GM12875 (cell line): ENCODE results near the gene ACAP1.

Experiments used
- H3K4me3 ChIP-seq: one replicate; pipeline ENCODE4 v1.5.1; 2011; ENCODE audit warnings: low read depth, low read length, control low read depth
- CTCF ChIP-seq: IDR thresholded peaks from 2 replicates; pipeline ENCODE4 v1.5.1; 2011; ENCODE audit warnings: low read depth, mild to moderate bottlenecking, control low read depth, inconsistent platforms, low read length, moderate library complexity, borderline replicate concordance; ENCODE audit not compliant: insufficient read depth

ACAP1 gene

GRCh38 chr17:7313088-7313889 is 23.0 kb upstream of the ACAP1 start:
- no peak for TF ChIP-seq CTCF
- H3K4me3 ChIP-seq, result no peak overlapping the region

- peak overlapping the region; percentile 87 for H3K4me3 ChIP-seq
- TF ChIP-seq CTCF, result no peak
Observed at GRCh38 chr17:7313890-7314718, 22.2 kb upstream of the ACAP1 start.

- TF ChIP-seq CTCF, result no peak
Observed at GRCh38 chr17:7314719-7315569, 21.4 kb upstream of the ACAP1 start, which contains the start of gene GPS2. GPS2 (minus strand) TSS chr17:7315360; CDS start chr17:7315052, 308 bp downstream.

GRCh38 chr17:7315570-7316235 is 20.6 kb upstream of the ACAP1 start:
- peak overlapping the region; percentile 87 for H3K4me3 ChIP-seq
- no peak for TF ChIP-seq CTCF

More at GRCh38 chr17:7314719-7315569, 21.4 kb upstream of the ACAP1 start, which contains the start of gene GPS2:
- peak within 1 kb of the TSS; percentile 87 for H3K4me3 ChIP-seq

GRCh38 chr17:7317161-7317803 is 19.0 kb upstream of the ACAP1 start:
- no peak for TF ChIP-seq CTCF
- H3K4me3 ChIP-seq, result no peak overlapping the region

- no peak for TF ChIP-seq CTCF
- no peak overlapping the region for H3K4me3 ChIP-seq
Observed at GRCh38 chr17:7318121-7318860, 18.0 kb upstream of the ACAP1 start.
